Measurements from ENCODE around the gene POM121. TPM values are rescaled to one million over a fixed set of nuclear protein-coding genes. Genes with fewer than 3 reads are reported as not detected.
A peak's percentile ranks its signal among the peaks of the same experiment; 100 is the strongest.

POM121 gene
- total RNA-seq (2021) (54.8 to 59.0 TPM (median 56.5 TPM) in 3 replicates), Bru-seq, nascent RNA (percentile 75 among the genes with signal in this experiment)
- long read RNA-seq, experiment 1, full-length matches to known transcripts = 31 of 176 reads
- long read RNA-seq, experiment 1, partial matches to known transcripts = 56 of 176 reads
- long read RNA-seq, experiment 1, other reads (novel, unspliced or antisense) = 89 of 176 reads
- long read RNA-seq, experiment 2, transcript POM121-203 (13 exons, 3,750 nt) = major isoform, 5 of 91 reads
- long read RNA-seq, experiment 2, partial matches to known transcripts = 39 of 91 reads
- long read RNA-seq, experiment 2, other reads (novel, unspliced or antisense) = 47 of 91 reads
- long read RNA-seq, experiment 3, partial matches to known transcripts = 0 of 3 reads
- long read RNA-seq, experiment 3, other reads (novel, unspliced or antisense) = 3 of 3 reads

GRCh38 chr7:72924733-72925545 is at the start of gene POM121:
POM121 (plus strand) TSS chr7:72925095; CDS start chr7:72925122, 27 bp downstream.
- H3K27me3 Mint-ChIP-seq (ENCODE audit: low read depth) = no peaks in the 10 kb centered on the region
- TF ChIP-seq FOXK1 (CRISPR knock-in tag; IDR thresholded peaks at IDR 0.05) = peak; percentile 95
- peak; percentile 73; the same call in 1 of the 2 replicates for TF ChIP-seq E2F5 (CRISPR knock-in tag; IDR thresholded peaks at IDR 0.05)
- TF ChIP-seq USF2 (CRISPR knock-in tag; IDR thresholded peaks at IDR 0.05) = 0 out of 2 replicates have a peak, but pooled peaks have one; percentile 20
- no peak for TF ChIP-seq ZNF512 (CRISPR knock-in tag; IDR thresholded peaks at IDR 0.05; ENCODE audit: borderline replicate concordance)
- TF ChIP-seq NR3C1 (CRISPR knock-in tag; conservative IDR thresholded peaks at IDR 0.05; ENCODE audit: low read depth) = 0 out of 2 replicates have a peak, but pooled peaks have one; percentile 23
- no peak for TF ChIP-seq MYBL2 (CRISPR knock-in tag; IDR thresholded peaks at IDR 0.05)
- no peak for TF ChIP-seq NFE2L1 (CRISPR knock-in tag; IDR thresholded peaks at IDR 0.05)
- TF ChIP-seq SP1 (CRISPR knock-in tag; conservative IDR thresholded peaks at IDR 0.05) = peak; percentile 45; the same call in 1 of the 2 replicates
- TF ChIP-seq USF1 (CRISPR knock-in tag; IDR thresholded peaks at IDR 0.05) = peak; percentile 13; the same call in 1 of the 2 replicates
- no peak; the same call in 1 of the 2 replicates for TF ChIP-seq ARID4B (CRISPR knock-in tag; IDR thresholded peaks at IDR 0.05; ENCODE audit: borderline replicate concordance)
- peak; percentile 47 for TF ChIP-seq FOXP1 (CRISPR knock-in tag; IDR thresholded peaks at IDR 0.05; ENCODE audit: borderline replicate concordance)
- TF ChIP-seq AR (CRISPR knock-in tag; IDR thresholded peaks at IDR 0.05) = no peak
- 0 out of 2 replicates have a peak, but pooled peaks have one; percentile 48 for TF ChIP-seq ETV6 (CRISPR knock-in tag; IDR thresholded peaks at IDR 0.05)
- peak; percentile 57 for TF ChIP-seq CREB1 (CRISPR knock-in tag; IDR thresholded peaks at IDR 0.05)
- no peak for TF ChIP-seq JUN (CRISPR knock-in tag; IDR thresholded peaks at IDR 0.05)
- 0 out of 2 replicates have a peak, but pooled peaks have one; percentile 61 for TF ChIP-seq ZNF416 (CRISPR knock-in tag; IDR thresholded peaks at IDR 0.05)
- 0 out of 2 replicates have a peak, but pooled peaks have one; percentile 69 for TF ChIP-seq ZNF532 (CRISPR knock-in tag; IDR thresholded peaks at IDR 0.05; ENCODE audit: borderline replicate concordance)
- peak; percentile 29; the same call in 1 of the 2 replicates for TF ChIP-seq ZBTB21 (CRISPR knock-in tag; IDR thresholded peaks at IDR 0.05; ENCODE audit: borderline replicate concordance)

More at GRCh38 chr7:72924733-72925545, at the start of gene POM121:
- Mint-ChIP-seq H3K4me1 (peaks cover 11% of the 10 kb centered on the region), H3K4me3 (peak within 1 kb of the TSS; percentile 100), H3K27ac (peak within 1 kb of the TSS; percentile 100), H3K36me3 (peaks cover 34% of the 10 kb centered on the region), H3K9me3 (no peaks in the 10 kb centered on the region)
- ChIA-PET CTCF (no interaction called here), POLR2A (no interaction called here)
- DNase-seq (ENCODE audit: low spot score) (peak; percentile 80), ATAC-seq (peak; percentile 85)
